Activated CD4-positive, alpha-beta T cell treated with anti-CD3 and anti-CD28 coated beads for 24 hours (primary cell): Measurements from ENCODE around the gene PDE4D.
"Not testable (repeated sequence)": the region's sequence is repeated elsewhere in the genome, so short reads cannot be mapped to it uniquely, and the experiment has no call there.

Source experiments
- DNase-seq, 2 donors: peaks; one replicate each; pipeline ENCODE4 v3.0.0-alpha.2; 2020; ENCODE audit warnings: low read depth in 2 of 2

Gene PDE4D

DNA sequence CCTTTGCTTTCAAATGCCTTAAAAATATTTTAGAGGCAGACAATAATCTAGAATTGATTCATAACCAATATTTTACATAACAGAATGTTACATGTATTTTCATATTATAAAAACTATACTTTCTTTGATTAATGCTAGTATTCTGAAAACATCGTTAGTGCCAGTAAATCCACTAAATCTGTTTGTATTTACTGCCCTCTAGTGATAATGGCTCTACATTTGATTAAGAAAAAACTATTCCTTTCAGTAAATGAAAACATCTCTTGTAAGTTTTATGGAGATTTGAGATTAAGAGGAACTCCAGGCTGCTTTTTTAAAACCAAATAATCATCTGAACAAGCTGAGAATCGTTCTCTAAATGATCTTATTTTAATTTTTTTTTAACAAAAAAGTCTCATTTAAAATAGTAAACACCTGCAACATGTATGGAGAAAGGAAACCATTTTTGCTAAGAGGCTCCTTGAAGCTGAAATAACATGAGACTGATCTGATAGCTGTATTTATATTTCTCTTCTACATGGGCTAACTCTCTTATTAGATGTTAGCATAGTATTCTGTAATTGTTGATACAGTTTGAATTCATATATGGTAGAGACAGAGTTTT is 886.0 kb downstream of the PDE4D start:
- no peak for DNase-seq

DNA sequence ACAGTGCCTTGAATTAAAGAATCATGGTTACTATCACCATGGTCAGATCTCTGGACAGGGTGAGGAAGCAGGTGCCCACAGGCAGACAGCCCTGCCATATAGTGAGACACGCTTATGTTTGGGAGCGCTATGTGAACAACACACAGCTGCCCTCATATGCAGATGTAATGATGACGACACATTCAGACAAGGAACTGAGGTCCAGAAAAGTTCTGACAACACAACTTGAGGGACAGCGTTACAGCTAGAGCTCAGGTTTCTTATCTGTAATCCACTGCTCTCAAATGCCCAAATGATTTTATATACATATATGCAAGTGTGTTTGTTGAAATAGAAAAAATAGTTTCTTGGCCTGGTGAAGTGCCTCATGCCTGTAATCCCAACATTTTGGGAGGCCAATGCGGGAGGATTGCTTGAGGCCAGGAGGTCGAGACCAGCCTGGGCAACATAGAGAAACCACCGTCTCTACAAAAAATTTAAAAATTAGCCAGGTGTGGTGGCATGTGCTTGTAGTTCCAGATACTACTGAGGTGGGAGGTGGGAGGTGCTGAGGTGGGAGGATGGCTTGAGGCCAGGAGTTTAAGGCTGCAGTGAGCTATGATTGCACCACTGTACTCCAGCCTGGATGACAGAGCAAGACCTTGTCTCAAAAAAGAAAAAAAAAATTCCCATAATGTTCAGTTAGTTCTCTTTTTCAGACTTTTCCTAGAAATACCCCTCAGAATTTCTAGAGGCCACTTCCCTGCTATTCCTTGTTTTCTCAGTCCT is 887.4 kb downstream of the PDE4D start:
- DNase-seq = no peak

DNA sequence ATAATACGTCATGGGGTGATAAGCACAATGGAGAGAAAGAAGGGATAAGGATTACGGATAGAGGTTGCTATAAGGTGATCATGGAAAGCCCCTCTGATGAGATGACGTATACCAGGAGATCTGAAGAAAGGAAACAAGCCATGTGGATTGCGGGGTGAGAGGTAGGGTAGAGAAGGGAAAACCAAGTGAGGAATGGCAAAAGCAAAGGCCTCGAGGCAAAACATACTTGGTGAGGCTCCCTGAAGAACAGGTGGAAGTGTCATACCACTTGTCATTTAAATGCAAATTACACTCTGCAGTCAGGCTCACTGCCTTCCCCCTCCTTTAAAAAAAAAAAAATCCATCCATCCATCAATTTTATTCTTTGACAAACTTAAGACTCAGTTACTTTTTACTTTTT is 889.9 kb downstream of the PDE4D start:
- DNase-seq = no peak

DNA sequence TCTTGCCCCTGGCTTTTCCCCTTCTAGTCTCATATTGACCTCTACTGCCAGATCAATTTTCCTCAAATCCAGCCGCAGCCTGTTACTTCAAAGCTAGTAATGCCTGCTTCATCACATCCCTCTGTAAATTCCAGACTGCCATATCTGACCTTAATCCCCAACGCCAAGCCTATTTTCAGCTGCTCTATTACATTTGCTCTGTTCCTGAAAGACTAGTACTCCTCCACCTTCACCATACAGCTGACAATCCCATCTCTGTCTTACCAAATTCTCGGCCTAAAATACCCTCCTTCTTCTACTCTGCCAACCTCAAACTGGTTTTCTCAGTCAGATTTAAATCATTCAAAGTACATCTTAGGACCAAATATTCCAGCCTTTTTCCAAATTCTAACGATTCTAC is 890.4 kb downstream of the PDE4D start:
- DNase-seq = no peak

DNA sequence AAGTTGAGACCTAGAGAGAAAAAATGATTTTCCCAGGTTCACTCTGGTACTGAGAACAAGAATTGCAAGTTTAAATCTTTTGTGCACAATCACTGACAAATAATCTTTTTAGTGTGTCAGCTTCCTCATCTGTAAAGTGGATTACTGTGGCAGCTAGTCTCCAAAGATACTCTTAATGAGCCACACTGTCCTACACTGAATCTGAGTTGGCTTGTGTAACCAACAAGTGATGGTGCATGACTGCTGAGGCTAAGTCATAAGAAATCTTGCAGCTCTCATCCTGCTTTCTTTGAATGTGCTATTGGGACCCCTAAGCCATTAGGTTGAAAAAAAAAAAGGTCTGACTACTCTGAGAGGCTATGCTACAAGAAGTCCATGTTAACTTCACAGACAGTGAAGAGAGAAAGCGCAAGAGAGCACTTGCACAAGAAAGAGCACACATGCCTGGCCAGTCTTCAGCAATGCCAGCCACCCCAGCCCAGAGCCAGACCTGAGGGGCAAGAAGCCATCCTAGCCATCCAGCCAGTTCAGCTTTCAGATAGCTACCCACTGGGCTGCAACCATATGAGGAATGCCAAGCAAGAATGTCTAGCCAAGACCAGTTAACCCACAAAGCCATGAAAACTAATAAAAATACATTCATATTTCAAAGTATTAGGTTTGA is 891.2 kb downstream of the PDE4D start:
- DNase-seq = no peak

DNA sequence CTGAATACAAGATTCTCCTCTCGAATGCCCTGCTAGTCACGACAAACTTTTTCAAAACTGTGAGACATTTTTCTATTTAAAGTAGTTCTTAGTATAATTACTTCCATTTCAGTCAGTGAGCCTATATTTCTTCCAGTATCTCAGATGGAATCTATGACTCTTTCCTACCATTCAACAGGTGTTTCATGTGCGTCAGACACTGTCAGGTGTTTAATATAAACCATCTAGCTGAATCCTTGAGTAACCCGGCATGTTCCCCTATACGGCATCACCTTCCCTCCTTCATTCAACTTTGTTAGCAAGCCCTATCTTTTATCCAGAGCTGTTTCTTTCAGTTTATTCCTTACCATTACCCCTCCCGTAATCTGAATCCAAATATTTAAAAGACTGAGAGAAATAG is 891.8 kb downstream of the PDE4D start:
- no peak for DNase-seq

DNA sequence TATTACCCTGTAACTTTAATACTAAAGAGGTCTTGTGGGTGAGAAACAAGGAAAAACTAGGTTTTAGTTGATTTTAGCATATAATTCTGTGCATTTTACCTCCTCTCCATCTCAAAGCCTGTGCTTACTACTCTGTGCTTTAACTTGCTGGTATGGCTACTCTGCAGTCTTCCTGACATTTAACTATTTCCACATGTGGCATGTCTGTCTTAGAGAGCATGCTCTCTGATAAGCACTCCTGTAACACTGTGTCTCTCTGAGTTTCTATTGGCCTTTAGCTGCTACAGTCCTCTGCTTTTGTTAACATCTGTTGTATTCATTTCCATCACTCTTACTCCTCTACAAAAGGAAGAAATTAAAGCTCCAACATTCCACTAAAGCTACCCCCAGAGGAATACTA is 892.4 kb downstream of the PDE4D start:
- DNase-seq = no peak

DNA sequence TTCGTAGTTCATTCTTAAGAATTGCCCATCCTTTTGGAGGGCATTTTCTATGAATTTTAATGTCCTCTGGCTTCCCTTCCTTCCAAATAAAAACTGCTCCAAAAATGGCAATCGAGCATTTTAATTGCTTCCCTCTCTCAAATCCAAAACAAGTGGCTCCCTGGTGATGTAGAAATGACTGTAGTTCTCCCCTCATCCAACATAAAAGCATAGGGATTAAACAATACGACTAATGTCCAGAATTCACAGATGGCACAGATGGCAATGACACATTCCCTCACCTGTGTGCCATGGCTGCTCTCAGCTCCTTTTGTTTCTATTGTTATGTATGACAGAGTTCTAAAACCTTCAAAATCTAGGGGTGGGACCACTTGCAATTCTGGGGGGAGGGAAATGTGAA is 893.3 kb downstream of the PDE4D start:
- DNase-seq = no peak

DNA sequence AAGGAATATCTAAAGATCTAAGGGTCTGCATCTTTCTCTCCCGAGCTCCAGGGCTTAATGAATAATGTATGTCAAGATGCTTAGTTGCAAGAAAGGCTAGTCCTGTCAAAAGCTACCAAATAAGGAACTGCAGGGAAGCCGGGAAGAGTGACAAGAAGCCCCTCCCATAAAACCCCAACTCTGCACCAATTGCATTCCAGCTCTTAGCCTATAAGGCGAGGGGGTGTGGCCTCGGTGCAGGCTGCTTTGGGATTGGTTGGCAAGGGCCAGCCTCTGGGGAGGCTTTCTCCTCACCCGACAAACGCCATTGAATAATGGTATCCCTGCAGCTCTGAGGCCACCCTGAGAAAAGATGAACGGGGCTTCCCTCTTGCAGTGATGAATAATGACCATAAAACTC is 893.7 kb downstream of the PDE4D start:
- DNase-seq = no peak

DNA sequence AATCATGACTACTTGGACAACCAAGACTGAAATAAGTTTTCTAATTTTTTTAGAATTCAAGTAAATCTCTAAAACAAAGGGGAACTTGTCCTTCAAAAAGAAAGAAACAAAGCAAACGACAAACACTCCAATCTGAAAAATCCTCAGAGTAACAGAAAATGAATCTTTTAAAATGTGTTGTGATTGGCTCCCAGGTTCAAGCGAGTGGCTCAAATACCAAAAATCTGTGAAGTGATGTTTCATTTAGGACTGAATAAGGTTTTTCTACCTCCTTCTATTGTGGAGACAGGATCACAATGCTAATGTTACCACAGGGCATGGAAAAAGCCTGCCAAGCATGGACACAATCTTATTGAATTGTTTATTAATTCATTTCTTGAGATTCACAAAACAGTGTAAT is 895.0 kb downstream of the PDE4D start:
- DNase-seq = no peak

DNA sequence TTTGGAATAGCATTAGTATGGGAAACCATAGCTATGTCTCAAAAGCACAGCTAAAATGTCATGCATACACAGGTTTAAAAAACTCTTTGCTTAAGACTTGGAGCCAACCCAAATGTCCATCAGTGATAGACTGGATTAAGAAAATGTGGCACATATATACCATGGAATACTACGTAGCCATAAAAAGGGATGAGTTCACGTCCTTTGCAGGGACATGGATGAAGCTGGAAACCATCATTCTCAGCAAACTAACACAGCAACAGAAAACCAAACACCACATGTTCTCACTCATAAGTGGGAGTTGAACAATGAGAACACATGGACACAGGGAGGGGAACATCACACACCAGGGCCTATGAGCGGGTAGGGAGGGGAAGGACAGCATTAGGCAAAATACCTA is 897.7 kb downstream of the PDE4D start:
- not testable (repeated sequence) for DNase-seq

DNA sequence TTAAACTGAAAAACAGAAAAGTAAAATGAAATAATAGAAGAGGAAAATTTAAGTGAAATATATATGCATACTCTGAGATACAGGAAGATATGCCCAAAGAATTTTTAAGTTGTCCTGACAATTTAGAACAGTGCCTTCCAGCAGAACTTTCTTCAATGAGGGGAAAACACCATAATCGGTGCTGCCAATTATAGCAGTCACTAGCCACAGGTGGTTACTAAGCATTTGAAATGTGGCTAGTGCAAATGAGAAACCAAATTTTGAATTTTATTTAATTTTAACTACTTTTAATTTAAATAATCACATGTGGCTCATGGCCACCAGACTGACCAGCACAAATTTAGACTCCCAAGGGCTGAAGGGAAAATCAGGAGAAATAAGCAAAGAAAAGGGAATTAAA is 900.1 kb downstream of the PDE4D start:
- DNase-seq = no peak

DNA sequence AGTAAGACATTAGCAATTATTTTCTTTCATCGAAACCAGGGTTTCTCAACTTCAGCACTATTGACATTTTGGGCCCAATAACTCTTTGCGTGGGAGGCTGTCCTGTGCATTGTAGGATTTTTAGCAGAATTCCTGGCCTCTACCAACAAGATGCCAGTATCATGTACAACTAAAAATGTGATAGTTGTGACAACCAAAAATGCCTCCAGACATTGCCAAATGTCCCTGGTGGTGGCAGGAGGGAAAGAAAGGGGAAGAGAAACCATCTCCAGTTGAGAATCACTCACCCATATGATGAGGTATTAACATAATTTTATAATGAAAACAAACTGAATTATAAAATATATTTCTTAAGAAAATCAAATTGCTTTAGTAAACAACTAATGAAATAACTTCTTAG is 904.6 kb downstream of the PDE4D start:
- DNase-seq = no peak

DNA sequence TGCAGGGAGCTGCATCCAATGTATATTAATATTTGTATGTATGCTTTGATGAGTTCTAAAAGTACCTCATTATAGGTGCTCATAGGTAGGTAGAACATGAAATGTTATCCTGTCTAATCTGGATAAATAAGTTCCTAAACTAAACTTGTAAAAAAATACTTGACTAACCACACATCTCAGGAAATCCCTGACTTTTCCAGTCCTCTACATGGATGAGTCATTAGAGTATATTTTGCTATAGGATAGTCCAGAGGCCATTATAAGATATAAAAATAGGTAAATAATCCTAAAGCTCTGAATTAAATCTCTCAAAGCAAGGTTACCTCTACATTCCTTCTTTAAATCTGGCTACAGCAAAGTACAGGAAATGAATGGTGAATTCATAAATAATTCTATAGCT is 906.3 kb downstream of the PDE4D start:
- DNase-seq = no peak

DNA sequence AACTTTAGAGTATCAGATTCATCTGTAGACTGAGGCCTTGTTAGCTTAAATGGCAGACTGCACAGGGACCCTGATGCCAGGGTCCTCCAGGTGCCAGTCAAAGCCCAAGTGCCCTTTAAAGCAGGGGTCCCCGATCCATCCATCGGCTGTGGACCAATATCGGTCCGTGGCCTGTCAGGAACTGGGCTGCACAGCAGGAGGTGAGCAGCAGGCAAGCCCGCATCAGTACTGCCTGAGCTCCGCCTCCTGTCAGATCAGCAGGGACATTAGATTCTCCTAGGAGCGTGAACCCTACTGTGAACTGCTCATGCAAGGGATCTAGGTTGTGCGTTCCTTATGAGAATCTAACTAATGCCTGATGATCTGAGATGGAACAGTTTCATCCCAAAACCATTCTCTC is 907.2 kb downstream of the PDE4D start:
- no peak for DNase-seq

DNA sequence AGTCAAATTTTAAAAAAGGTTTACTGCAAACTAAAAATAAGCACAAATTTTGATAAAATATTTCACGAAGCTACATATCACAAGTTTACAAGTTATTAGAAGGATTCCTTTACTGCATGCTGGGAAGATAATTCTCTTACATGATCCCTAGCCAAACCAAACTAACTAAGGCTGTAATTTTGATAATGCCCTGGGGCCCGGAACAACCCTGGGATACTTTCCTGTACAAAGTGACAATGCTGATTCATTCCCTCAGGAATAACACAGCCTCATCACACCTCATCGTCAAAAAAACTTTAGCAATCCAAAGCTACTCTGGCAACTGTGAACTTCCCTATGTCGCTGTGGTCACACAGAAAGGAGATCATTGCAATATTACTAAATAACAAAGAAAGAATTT is 907.8 kb downstream of the PDE4D start:
- no peak for DNase-seq

DNA sequence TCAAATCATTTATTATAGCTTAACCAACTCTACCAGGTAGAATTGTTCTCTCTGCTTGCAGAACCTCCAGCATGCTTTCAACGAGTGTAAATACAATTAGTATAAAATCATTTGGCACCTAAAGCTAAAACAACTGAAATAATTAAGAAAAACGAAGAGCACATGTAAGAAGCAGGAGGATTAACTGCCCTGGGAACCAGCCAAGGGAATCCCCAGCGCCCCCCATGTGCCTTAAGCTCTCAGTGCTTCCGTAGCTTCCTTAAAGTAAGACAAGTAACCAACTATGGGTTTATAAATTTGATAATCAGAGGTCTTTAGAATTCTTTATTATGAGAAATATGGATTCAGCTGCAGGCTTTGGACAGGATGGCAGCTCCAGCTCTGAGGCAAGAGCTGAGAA is 908.2 kb downstream of the PDE4D start:
- no peak for DNase-seq

DNA sequence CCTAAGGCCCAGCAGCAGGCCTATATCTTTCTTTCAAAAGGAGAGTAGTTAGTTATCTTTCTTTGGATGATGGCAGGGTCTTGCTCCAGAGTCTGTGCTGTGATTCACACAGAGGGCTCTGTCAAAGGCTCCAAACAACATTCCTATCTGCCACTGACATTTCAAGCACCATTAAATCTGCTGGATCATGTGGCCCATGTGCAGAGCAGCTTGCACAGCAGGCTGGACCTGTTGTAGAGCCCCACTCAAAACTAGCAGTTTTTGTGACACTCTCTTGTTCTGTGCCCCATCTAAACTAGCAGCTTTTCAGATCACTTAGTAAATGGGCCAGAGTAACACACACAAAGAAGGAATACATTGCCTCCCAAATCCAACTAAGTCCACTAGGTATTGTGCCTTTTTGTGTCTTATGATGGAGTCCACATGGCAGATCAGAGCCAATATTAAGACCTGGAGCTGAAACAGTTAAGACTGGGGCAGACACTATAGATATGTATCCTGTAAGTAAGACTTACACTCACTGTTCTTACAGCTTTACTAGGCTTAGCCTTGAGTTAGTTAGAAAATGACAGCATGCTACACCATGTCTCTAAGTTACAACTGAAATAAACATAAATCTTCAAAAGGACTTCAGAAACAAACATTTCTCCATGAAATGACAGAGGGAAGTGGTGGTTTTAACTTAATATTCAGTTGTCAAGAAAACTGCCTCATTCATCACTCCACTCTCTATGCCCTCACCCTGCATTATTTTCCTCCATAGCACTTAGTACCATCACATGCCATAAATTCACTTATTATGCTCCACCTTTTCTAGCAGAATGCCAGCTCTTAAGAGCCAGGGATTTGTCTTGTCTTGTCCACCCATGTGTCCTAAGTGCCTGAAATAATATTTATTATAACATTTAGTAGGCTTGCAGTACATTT is 909.7 kb downstream of the PDE4D start:
- no peak for DNase-seq

DNA sequence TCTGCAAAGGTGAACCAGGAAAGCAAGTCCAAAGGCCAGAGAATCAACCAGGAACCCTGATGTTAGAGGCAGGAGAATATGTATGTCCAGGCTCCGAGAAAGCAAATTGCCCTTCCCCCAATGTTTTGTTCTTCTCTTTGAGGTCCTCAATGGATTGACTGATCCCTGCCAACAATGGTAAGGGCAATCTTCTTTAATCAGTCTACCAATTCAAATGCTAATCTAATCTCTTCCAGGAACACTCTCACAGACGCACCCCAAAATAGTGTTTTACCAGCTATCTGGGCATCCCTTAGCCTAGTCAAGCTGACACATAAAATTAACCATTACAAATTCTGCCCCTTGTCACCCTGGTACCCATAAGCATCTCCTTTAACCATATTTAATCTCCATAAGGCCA is 912.6 kb downstream of the PDE4D start:
- no peak for DNase-seq

DNA sequence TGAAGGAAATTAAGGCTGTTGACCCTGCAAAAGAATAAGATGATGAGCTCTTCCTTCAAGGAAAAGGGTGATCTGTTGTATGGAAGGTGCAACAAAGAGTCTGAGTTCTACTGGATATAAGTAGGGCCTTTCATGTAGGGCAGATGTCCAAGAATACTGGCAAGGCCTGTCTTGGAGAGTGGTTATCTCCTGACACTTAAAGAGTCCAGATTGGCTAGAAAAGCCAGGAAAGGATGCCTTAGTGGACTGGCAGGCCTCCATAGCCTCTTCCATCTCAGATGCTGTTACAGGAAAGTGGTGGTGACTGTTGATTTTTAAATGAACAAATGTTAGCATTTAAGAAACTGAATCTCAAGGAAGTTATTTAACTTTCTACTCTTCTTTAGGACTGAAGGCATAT is 914.4 kb downstream of the PDE4D start:
- DNase-seq = no peak

DNA sequence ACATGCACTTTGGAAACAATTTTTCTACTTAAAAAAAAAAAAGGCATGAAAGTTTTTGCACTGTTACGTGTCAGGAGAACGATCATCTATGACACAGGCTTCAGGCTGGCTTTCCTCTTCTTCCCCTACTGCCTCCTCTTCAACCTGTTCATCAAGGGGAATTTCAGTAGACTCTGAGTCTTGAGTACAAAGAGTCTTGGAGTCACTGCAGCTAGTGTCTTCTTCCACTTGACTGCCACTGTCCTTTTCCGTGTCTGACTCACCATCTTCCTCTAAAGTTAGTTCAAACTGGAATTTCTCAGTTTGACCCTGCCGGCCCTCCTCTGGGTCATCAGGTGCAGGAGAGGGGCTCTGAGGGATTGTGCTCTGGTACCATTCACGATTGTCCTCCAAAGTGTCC is 918.9 kb downstream of the PDE4D start:
- DNase-seq = no peak

DNA sequence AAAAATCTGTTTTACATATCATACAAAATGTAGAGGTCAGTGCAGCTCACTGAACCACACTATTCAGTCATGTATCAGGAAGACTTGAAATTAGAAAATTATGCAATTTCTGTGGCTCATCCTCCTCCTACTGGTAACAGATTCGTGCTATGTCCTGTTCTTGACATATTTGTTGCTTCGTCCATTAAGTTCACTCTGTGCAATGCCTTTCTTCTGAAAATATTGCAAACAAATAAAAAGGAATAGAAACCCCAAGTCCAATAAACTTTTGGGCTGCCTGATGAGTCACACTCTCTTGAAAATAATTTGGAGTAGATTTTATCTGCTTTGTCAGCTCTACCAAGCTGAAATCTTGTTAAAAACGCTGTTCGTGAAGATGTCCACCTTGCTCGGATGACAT is 919.4 kb downstream of the PDE4D start:
- no peak for DNase-seq
